Measurements from ENCODE around the gene MMRN1. TPM values are rescaled to one million over a fixed set of nuclear protein-coding genes. Genes with fewer than 3 reads are reported as not detected.
A peak's percentile ranks its signal among the peaks of the same experiment; 100 is the strongest.

Gene MMRN1, protein sequence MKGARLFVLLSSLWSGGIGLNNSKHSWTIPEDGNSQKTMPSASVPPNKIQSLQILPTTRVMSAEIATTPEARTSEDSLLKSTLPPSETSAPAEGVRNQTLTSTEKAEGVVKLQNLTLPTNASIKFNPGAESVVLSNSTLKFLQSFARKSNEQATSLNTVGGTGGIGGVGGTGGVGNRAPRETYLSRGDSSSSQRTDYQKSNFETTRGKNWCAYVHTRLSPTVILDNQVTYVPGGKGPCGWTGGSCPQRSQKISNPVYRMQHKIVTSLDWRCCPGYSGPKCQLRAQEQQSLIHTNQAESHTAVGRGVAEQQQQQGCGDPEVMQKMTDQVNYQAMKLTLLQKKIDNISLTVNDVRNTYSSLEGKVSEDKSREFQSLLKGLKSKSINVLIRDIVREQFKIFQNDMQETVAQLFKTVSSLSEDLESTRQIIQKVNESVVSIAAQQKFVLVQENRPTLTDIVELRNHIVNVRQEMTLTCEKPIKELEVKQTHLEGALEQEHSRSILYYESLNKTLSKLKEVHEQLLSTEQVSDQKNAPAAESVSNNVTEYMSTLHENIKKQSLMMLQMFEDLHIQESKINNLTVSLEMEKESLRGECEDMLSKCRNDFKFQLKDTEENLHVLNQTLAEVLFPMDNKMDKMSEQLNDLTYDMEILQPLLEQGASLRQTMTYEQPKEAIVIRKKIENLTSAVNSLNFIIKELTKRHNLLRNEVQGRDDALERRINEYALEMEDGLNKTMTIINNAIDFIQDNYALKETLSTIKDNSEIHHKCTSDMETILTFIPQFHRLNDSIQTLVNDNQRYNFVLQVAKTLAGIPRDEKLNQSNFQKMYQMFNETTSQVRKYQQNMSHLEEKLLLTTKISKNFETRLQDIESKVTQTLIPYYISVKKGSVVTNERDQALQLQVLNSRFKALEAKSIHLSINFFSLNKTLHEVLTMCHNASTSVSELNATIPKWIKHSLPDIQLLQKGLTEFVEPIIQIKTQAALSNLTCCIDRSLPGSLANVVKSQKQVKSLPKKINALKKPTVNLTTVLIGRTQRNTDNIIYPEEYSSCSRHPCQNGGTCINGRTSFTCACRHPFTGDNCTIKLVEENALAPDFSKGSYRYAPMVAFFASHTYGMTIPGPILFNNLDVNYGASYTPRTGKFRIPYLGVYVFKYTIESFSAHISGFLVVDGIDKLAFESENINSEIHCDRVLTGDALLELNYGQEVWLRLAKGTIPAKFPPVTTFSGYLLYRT
- total RNA-seq, result under 1 TPM; 0.47 to 0.63 TPM

DNA sequence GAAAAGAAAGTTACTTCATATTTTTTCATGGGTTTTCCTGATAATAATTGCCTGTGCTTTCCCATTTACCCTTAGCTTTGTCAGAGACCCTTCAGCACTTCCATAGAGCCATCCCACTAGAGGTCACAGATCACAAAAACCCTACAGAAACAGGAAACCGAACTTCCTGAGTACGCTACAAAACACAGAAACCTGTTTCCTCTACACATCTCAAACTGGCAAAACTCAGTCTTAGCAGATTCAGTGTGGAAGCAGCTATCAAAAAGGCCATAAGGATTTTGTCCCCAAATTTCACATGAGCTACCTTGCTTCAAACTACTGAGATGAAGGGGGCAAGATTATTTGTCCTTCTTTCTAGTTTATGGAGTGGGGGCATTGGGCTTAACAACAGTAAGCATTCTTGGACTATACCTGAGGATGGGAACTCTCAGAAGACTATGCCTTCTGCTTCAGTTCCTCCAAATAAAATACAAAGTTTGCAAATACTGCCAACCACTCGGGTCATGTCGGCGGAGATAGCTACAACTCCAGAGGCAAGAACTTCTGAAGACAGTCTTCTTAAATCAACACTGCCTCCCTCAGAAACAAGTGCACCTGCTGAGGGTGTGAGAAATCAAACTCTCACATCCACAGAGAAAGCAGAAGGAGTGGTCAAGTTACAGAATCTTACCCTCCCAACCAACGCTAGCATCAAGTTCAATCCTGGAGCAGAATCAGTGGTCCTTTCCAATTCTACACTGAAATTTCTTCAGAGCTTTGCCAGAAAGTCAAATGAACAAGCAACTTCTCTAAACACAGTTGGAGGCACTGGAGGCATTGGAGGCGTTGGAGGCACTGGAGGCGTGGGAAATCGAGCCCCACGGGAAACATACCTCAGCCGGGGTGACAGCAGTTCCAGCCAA, at the start of gene MMRN1:
Gene MMRN1 (plus strand): TSS at position 206 of the 902 bp plus-strand sequence. CDS start 118 bp downstream, at position 324.
- peaks cover 19% of the 10 kb centered on the region for H3K4me1 Mint-ChIP-seq (ENCODE audit: low read depth)
- H3K9me3 Mint-ChIP-seq (ENCODE audit: insufficient read depth), result no peaks in the 10 kb centered on the region
- peak within 1 kb of the TSS; percentile 72 for H3K27ac Mint-ChIP-seq
- ChIA-PET CTCF (interaction anchor here (0.7 to 1.8 kb wide), 8 partner anchors 8 to 669 kb away, joined by 3 to 5 read pairs (median 4); no protein-coding TSS in a partner anchor), POLR2A (interaction anchor here (0.6 kb wide), 1 partner anchor 760 kb away, joined by 3 read pairs; no protein-coding TSS in a partner anchor)
- peaks cover 2% of the 10 kb centered on the region for H3K27me3 Mint-ChIP-seq (ENCODE audit: low read depth)
- peak; percentile 73 for ATAC-seq
- no peak for DNase-seq
- no peaks in the 10 kb centered on the region for H3K36me3 Mint-ChIP-seq (ENCODE audit: low read depth)
- H3K4me3 Mint-ChIP-seq, result peak within 1 kb of the TSS; percentile 48

DNA sequence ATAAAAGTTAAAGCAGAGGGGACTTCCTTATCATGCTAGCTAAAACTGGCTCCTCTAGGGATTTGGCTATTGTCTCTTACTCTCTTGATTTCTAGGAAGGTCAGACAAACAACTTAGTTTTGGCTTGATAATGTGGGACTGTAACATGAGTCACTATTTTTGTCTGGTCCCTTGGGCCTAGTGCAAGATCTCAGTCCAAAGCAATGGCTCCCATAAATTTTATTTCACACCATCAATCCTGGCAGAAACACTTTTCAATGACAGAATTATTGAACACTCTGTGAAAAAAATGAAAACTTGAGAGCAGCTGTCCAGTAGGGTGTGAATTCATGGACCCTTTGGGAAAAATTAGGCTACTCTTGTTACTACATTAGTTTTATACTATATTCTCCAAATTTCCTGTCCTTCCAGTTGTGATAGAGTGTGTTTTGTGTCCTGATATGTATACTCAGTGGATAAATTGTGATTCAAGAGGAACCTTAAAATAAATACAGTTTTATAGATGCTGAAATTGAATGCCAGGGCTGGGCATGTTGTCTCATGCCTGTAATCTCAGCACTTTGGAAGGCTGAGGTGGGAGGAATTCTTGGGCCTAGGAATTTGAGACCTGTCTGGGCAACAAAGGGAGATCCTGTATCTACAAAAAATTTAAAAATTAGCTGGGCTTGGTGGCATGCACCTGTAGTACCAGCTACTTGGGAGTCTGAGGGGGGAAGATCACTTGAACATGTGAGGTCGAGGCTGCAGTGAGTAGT, 46.9 kb upstream of the MMRN1 start:
- no peak overlapping the region for H3K4me3 Mint-ChIP-seq
- CTCF ChIA-PET, result no interaction called here
- H3K27me3 Mint-ChIP-seq (ENCODE audit: low read depth), result peaks cover 11% of the 10 kb centered on the region
- POLR2A ChIA-PET, result no interaction called here
- H3K9me3 Mint-ChIP-seq (ENCODE audit: insufficient read depth), result peaks cover 5% of the 10 kb centered on the region
- ATAC-seq (no peak), DNase-seq (no peak)
- H3K27ac Mint-ChIP-seq, result no peak overlapping the region
- H3K36me3 Mint-ChIP-seq (ENCODE audit: low read depth), result peaks cover 4% of the 10 kb centered on the region
- no peaks in the 10 kb centered on the region for H3K4me1 Mint-ChIP-seq (ENCODE audit: low read depth)

DNA sequence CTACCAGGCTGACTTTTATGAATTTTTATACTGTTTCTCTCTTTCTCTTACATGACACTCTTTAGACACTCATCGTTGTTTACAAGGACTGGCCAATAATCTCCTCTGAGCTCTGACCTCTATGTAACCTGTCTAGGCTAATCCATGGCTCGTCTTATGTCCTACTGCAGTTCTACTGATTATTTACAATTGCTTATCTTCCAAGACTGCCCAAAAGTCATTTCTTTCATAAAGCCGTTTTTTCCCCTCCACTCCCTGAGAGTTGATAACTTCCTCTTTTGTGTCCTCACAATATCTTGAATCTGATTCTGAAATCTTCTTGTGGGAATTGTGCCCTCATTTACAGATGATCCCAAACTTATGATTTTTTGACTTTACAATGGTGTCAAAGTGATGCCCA, 39.4 kb upstream of the MMRN1 start:
- Mint-ChIP-seq H3K36me3 (ENCODE audit: low read depth) (peaks cover 4% of the 10 kb centered on the region), H3K4me3 (no peak overlapping the region), H3K27me3 (ENCODE audit: low read depth) (peaks cover 7% of the 10 kb centered on the region), H3K27ac (no peak overlapping the region), H3K9me3 (ENCODE audit: insufficient read depth) (no peaks in the 10 kb centered on the region), H3K4me1 (ENCODE audit: low read depth) (no peaks in the 10 kb centered on the region)
- DNase-seq (no peak), ATAC-seq (no peak)
- POLR2A ChIA-PET, result no interaction called here
- CTCF ChIA-PET, result no interaction called here

DNA sequence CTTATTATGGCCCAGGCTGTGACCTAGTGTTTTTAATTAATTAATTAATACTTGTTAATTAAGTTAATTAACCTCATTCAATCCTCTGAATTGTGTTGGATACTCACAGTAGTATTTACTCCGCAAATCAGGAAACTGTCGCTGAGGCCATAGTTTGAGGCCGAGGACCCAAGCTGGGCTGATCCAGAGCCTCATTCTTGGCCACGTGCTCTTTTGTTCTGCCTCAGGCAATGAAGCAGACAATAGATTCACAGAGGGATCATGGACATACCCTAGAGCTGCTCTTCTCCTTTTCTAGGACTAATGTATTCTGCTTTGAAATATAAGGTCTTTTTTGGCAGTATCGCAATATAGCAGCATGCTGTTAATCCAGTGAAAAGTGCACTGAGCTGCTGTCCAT, 33.7 kb upstream of the MMRN1 start:
- no peak for ATAC-seq
- CTCF ChIA-PET, result no interaction called here
- H3K27ac Mint-ChIP-seq, result no peak overlapping the region
- peaks cover 1% of the 10 kb centered on the region for H3K9me3 Mint-ChIP-seq (ENCODE audit: insufficient read depth)
- H3K4me1 Mint-ChIP-seq (ENCODE audit: low read depth), result no peaks in the 10 kb centered on the region
- H3K36me3 Mint-ChIP-seq (ENCODE audit: low read depth), result no peaks in the 10 kb centered on the region
- no peak overlapping the region for H3K4me3 Mint-ChIP-seq
- POLR2A ChIA-PET, result no interaction called here
- H3K27me3 Mint-ChIP-seq (ENCODE audit: low read depth), result peaks cover 8% of the 10 kb centered on the region
- no peak for DNase-seq

DNA sequence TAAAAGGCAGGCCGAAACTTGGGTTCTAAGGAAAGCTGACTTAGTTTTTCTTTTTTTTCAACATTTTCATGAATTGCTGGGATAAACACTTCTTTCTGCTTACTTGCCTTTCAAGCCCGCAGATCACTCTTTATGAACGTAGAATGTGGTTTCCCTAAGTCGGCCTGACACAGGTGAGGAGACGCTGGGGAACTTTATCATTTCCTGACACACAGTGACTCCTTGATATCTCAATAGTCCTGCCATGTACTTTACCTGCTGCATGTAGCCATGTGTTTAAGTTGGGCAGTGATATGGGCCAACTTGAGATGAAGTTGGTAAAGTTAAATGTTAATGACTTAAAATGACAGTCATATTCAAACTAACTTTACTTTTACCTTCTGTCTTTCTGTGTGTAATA, 31.1 kb upstream of the MMRN1 start:
- ChIA-PET POLR2A (no interaction called here), CTCF (no interaction called here)
- Mint-ChIP-seq H3K4me1 (ENCODE audit: low read depth) (no peaks in the 10 kb centered on the region), H3K4me3 (no peak overlapping the region), H3K36me3 (ENCODE audit: low read depth) (no peaks in the 10 kb centered on the region), H3K27me3 (ENCODE audit: low read depth) (peaks cover 7% of the 10 kb centered on the region), H3K9me3 (ENCODE audit: insufficient read depth) (peaks cover 2% of the 10 kb centered on the region), H3K27ac (no peak overlapping the region)
- ATAC-seq (no peak), DNase-seq (no peak)

DNA sequence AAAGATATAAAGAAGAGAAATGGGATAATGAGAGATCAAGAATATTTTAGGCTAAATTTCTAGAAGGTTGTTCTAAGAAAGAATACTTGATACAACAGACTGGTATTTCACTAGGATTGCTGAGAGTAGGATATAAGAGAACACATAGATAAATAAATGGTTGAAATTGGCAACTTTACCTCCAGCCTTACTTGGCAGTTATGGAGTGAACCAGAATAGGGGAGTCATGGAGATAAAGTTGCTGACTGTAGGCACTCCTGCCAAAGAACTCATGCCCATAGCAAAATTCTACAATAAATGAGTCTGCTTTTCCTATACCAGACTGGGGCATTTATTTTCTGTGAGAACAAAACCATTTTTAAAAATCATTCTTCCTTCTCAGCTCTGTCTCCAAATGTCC, 26.4 kb upstream of the MMRN1 start:
- DNase-seq (no peak), ATAC-seq (no peak)
- ChIA-PET CTCF (interaction anchor here (1.2 to 1.3 kb wide), 3 partner anchors 11 to 281 kb away, joined by 3 to 4 read pairs (median 3); no protein-coding TSS in a partner anchor), POLR2A (no interaction called here)
- Mint-ChIP-seq H3K27ac (no peak overlapping the region), H3K4me1 (ENCODE audit: low read depth) (no peaks in the 10 kb centered on the region), H3K4me3 (no peak overlapping the region), H3K36me3 (ENCODE audit: low read depth) (no peaks in the 10 kb centered on the region), H3K27me3 (ENCODE audit: low read depth) (peaks cover 7% of the 10 kb centered on the region), H3K9me3 (ENCODE audit: insufficient read depth) (peaks cover 2% of the 10 kb centered on the region)

DNA sequence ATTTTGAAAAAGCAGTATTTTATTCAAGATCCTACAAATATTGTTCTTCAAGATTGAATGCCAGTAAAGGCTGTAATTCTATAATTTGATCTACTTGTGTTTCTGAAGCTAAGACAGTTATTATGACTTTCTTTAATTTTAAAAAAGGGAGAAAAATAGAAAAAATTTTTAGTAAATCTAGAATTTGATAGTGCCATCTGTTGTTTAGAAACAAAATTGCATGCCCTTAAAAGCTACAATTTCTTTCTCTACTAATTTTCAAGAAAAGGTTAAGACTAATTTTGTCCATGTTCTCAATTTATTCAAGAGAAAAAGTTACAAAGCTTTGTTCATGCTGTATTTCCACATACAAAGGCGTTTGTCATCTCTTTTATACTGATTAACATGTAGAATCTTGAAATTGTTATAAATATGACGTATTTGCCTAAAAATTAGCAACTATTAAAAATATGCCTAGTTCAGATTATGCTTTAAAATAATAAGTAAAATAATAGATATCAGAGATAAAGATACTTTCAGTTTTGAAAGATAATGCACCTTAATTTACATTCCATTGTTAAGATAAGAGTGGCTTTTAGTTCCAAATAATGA, 25.6 kb upstream of the MMRN1 start:
- Mint-ChIP-seq H3K36me3 (ENCODE audit: low read depth) (no peaks in the 10 kb centered on the region), H3K9me3 (ENCODE audit: insufficient read depth) (peaks cover 2% of the 10 kb centered on the region), H3K27ac (no peak overlapping the region), H3K4me3 (no peak overlapping the region), H3K4me1 (ENCODE audit: low read depth) (no peaks in the 10 kb centered on the region), H3K27me3 (ENCODE audit: low read depth) (peaks cover 7% of the 10 kb centered on the region)
- ChIA-PET CTCF (interaction anchor here (0.9 to 1.3 kb wide), 3 partner anchors 10 to 282 kb away, joined by 3 to 4 read pairs (median 4); partner anchors contain the start of gene MMRN1), POLR2A (no interaction called here)
- no peak for DNase-seq
- ATAC-seq, result no peak

DNA sequence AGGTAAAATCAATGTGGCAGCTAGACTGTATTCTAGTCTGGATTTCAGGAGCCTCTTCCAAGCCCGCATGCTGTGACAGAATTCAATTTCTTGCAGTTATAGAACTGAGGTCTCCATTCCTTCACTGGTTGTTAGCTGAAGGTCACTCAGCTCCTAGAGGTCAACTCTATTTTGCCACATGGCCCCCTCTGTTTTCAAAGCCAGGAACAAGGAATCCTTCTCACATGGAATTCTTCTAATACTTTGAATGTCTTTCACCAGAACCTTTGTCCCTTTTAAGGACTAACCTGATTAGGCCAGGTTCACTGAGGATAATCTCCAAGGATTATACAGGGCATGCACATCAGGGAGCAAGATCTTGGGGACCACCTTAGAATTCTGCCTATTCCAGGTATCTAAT, 23.4 kb upstream of the MMRN1 start:
- no peak for DNase-seq
- Mint-ChIP-seq H3K36me3 (ENCODE audit: low read depth) (no peaks in the 10 kb centered on the region), H3K4me1 (ENCODE audit: low read depth) (no peaks in the 10 kb centered on the region), H3K27ac (no peak overlapping the region), H3K4me3 (no peak overlapping the region), H3K27me3 (ENCODE audit: low read depth) (peaks cover 6% of the 10 kb centered on the region), H3K9me3 (ENCODE audit: insufficient read depth) (no peaks in the 10 kb centered on the region)
- no peak for ATAC-seq
- CTCF ChIA-PET, result no interaction called here
- POLR2A ChIA-PET, result no interaction called here

DNA sequence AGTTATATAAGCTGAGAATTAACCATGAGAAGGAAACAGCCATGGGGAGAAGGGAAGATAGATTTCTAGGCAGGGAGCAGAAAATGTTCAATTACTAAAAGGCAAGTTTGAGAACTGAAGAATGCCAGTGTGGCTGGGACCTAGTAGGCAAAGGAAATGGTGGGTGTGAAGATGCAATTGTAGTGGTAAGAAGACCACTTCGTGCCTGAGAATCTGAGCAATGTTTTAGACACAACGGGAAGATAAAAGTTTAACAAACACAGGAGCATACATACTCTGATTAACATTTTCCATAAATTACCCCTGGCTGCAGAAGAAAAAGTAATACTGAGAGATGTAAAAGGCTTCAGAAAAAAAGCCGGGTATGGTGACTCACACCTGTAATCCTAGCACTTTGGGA, 18.1 kb upstream of the MMRN1 start:
- POLR2A ChIA-PET, result no interaction called here
- CTCF ChIA-PET, result no interaction called here
- H3K4me3 Mint-ChIP-seq, result no peak overlapping the region
- no peak overlapping the region for H3K27ac Mint-ChIP-seq
- ATAC-seq (no peak), DNase-seq (no peak)
- H3K4me1 Mint-ChIP-seq (ENCODE audit: low read depth), result no peaks in the 10 kb centered on the region
- no peaks in the 10 kb centered on the region for H3K9me3 Mint-ChIP-seq (ENCODE audit: insufficient read depth)
- peaks cover 6% of the 10 kb centered on the region for H3K27me3 Mint-ChIP-seq (ENCODE audit: low read depth)
- H3K36me3 Mint-ChIP-seq (ENCODE audit: low read depth), result no peaks in the 10 kb centered on the region

DNA sequence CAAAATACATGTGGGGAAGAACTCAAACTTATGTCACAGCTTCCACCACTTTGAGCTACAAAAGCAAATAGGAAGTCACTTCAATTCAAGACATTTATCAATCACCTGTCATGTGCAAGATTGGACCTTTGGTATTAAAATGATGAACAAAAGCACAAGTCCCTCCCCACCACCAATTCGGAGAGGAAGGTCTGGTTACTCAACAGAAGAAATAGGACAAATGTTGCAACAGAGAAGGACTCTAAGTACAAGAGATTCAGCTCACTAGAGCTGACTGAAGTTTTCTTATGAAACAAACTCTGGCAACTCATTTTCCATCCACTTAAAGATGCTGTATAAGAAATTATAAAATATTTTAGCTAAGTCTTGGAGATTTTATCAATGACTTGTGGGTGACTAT, 16.0 kb upstream of the MMRN1 start:
- H3K4me1 Mint-ChIP-seq (ENCODE audit: low read depth), result no peaks in the 10 kb centered on the region
- no peaks in the 10 kb centered on the region for H3K9me3 Mint-ChIP-seq (ENCODE audit: insufficient read depth)
- ATAC-seq (no peak), DNase-seq (no peak)
- H3K36me3 Mint-ChIP-seq (ENCODE audit: low read depth), result no peaks in the 10 kb centered on the region
- H3K4me3 Mint-ChIP-seq, result no peak overlapping the region
- ChIA-PET POLR2A (no interaction called here), CTCF (interaction anchor here (0.9 to 1.3 kb wide), 3 partner anchors 10 to 393 kb away, joined by 3 to 5 read pairs (median 4); partner anchors contain the start of gene MMRN1)
- no peak overlapping the region for H3K27ac Mint-ChIP-seq
- H3K27me3 Mint-ChIP-seq (ENCODE audit: low read depth), result peaks cover 12% of the 10 kb centered on the region

All from activated CD8-positive, alpha-beta T cell treated with anti-CD3 and anti-CD28 coated beads, Interleukin-2, amount 10 ng/mL, durations not matched to agents 7 days and 5 days (primary cell).